ENCODE results near the gene ECT2.
A peak's percentile ranks its signal among the peaks of the same experiment; 100 is the strongest.

The ECT2 gene

GRCh38 chr3:172709774-172710663, 40.5 kb upstream of the ECT2 start:
- no peak for TF ChIP-seq CTCF (IDR thresholded peaks at IDR 0.05; ENCODE audit: poor library complexity, severe bottlenecking)
- peaks cover 26% of the 10 kb centered on the region for H3K4me1 ChIP-seq (ENCODE audit: insufficient read depth, poor library complexity, severe bottlenecking)
- no peak for DNase-seq (ENCODE audit: low spot score)

GRCh38 chr3:172710664-172711453, 39.7 kb upstream of the ECT2 start, which contains the start of gene NCEH1:
TSS of gene NCEH1 (minus strand) at chr3:172711067. CDS start at chr3:172710984, 83 bp downstream.
- Histone ChIP-seq H3K4me3 (ENCODE audit: severe bottlenecking) (peak within 1 kb of the TSS; percentile 59), H3K4me1 (ENCODE audit: insufficient read depth, poor library complexity, severe bottlenecking) (peaks cover 26% of the 10 kb centered on the region), H3K27me3 (ENCODE audit: insufficient read depth, poor library complexity, severe bottlenecking) (no peaks in the 10 kb centered on the region), H3K27ac (ENCODE audit: poor library complexity, severe bottlenecking) (peak within 1 kb of the TSS; percentile 77), H3K9me3 (ENCODE audit: severe bottlenecking) (no peaks in the 10 kb centered on the region), H3K36me3 (ENCODE audit: low read depth) (no peaks in the 10 kb centered on the region)
- peak; percentile 94 for TF ChIP-seq CTCF (IDR thresholded peaks at IDR 0.05; ENCODE audit: poor library complexity, severe bottlenecking)
- DNase-seq (ENCODE audit: low spot score), result peak; percentile 94
- peak; percentile 91 for ATAC-seq (ENCODE audit: low read depth)

More at GRCh38 chr3:172709774-172710663, 40.5 kb upstream of the ECT2 start:
- Histone ChIP-seq H3K27me3 (ENCODE audit: insufficient read depth, poor library complexity, severe bottlenecking) (no peaks in the 10 kb centered on the region), H3K27ac (ENCODE audit: poor library complexity, severe bottlenecking) (peak overlapping the region; percentile 77), H3K4me3 (ENCODE audit: severe bottlenecking) (peak overlapping the region; percentile 59), H3K36me3 (ENCODE audit: low read depth) (no peaks in the 10 kb centered on the region), H3K9me3 (ENCODE audit: severe bottlenecking) (no peaks in the 10 kb centered on the region)
- peak; percentile 30 for ATAC-seq (ENCODE audit: low read depth)

- no peaks in the 10 kb centered on the region for H3K36me3 ChIP-seq (ENCODE audit: low read depth)
- H3K9me3 ChIP-seq (ENCODE audit: severe bottlenecking), result no peaks in the 10 kb centered on the region
- DNase-seq (ENCODE audit: low spot score) (no peak), ATAC-seq (ENCODE audit: low read depth) (peak; percentile 21)
- peaks cover 26% of the 10 kb centered on the region for H3K4me1 ChIP-seq (ENCODE audit: insufficient read depth, poor library complexity, severe bottlenecking)
- H3K4me3 ChIP-seq (ENCODE audit: severe bottlenecking), result peak overlapping the region; percentile 59
- H3K27ac ChIP-seq (ENCODE audit: poor library complexity, severe bottlenecking), result peak overlapping the region; percentile 77
- no peak for TF ChIP-seq CTCF (IDR thresholded peaks at IDR 0.05; ENCODE audit: poor library complexity, severe bottlenecking)
- H3K27me3 ChIP-seq (ENCODE audit: insufficient read depth, poor library complexity, severe bottlenecking), result no peaks in the 10 kb centered on the region
Measured at GRCh38 chr3:172711454-172711795, 39.1 kb upstream of the ECT2 start.

- DNase-seq (ENCODE audit: low spot score) (no peak), ATAC-seq (ENCODE audit: low read depth) (no peak)
- Histone ChIP-seq H3K9me3 (ENCODE audit: severe bottlenecking) (no peaks in the 10 kb centered on the region), H3K27me3 (ENCODE audit: insufficient read depth, poor library complexity, severe bottlenecking) (no peaks in the 10 kb centered on the region), H3K27ac (ENCODE audit: poor library complexity, severe bottlenecking) (no peak overlapping the region), H3K4me1 (ENCODE audit: insufficient read depth, poor library complexity, severe bottlenecking) (peaks cover 21% of the 10 kb centered on the region), H3K36me3 (ENCODE audit: low read depth) (no peaks in the 10 kb centered on the region), H3K4me3 (ENCODE audit: severe bottlenecking) (no peak overlapping the region)
- no peak for TF ChIP-seq CTCF (IDR thresholded peaks at IDR 0.05; ENCODE audit: poor library complexity, severe bottlenecking)
Measured at GRCh38 chr3:172713316-172713715, 37.2 kb upstream of the ECT2 start.

Measured in RWPE2 (cell line).